ENCODE data around the gene OXCT2.

GRCh38 chr1:39735731-39736130, 35.4 kb downstream of the OXCT2 start:
- TF ChIP-seq CTCF (IDR thresholded peaks at IDR 0.05) (no peak), KAT7 (CRISPR knock-in tag; IDR thresholded peaks at IDR 0.05; ENCODE audit: borderline replicate concordance) (no peak), TEAD4 (CRISPR knock-in tag; IDR thresholded peaks at IDR 0.05) (no peak), FOXJ3 (CRISPR knock-in tag; IDR thresholded peaks at IDR 0.05; ENCODE audit: borderline replicate concordance) (no peak), AR (CRISPR knock-in tag; IDR thresholded peaks at IDR 0.05) (no peak)
- TF ChIP-seq, protein P1, sequence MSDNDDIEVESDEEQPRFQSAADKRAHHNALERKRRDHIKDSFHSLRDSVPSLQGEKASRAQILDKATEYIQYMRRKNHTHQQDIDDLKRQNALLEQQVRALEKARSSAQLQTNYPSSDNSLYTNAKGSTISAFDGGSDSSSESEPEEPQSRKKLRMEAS (CRISPR knock-in tag; IDR thresholded peaks at IDR 0.05) = no peak
